ENCODE data around the gene TSEN34. TPM values are rescaled to one million over a fixed set of nuclear protein-coding genes. Genes with fewer than 3 reads are reported as not detected.
A peak's percentile ranks its signal among the peaks of the same experiment; 100 is the strongest.
"Not testable (repeated sequence)": the region's sequence is repeated elsewhere in the genome, so short reads cannot be mapped to it uniquely, and the experiment has no call there.

TSEN34 gene
- total RNA-seq, 4 donors from 2014 or later: 40.9 to 48.9 (median 43.9) TPM

- H3K36me3 ChIP-seq: peaks cover 0 to 22% of the 10 kb centered on the region in 2 donors
- H3K27me3 ChIP-seq: no peaks in the 10 kb centered on the region
- intact Hi-C loops (cut with DNase I; ENCODE audit: low total_unique reads) (no loop called here), in situ Hi-C loops (cut with MboI; ENCODE audit: low sequenced_read_pairs in 4 of 4) (no loop called here)
- DNase-seq (no peak), ATAC-seq (no peak)
- H3K27ac ChIP-seq: peak overlapping the region in 3 of 4 donors; percentile 74 to 95 (median 95)
- H3K4me3 ChIP-seq: no peak overlapping the region
- peaks cover 29 to 41% of the 10 kb centered on the region in 2 donors for H3K4me1 ChIP-seq
- H3K9me3 ChIP-seq: no peaks in the 10 kb centered on the region
- no peak for TF ChIP-seq POLR2A (IDR thresholded peaks at IDR 0.05)
- TF ChIP-seq CTCF (IDR thresholded peaks at IDR 0.05 in 4 of 5, conservative IDR thresholded peaks at IDR 0.05 in 1 of 5): no peak
Measured at GRCh38 chr19:54211235-54211634, 20.1 kb downstream of the TSEN34 start.

GRCh38 chr19:54214217-54214616 lies 23.1 kb downstream of the TSEN34 start:
- intact Hi-C loops (cut with DNase I; ENCODE audit: low total_unique reads); H3K36me3 ChIP-seq; H3K9me3 ChIP-seq; H3K27me3 ChIP-seq; ATAC-seq; in situ Hi-C loops (cut with MboI; ENCODE audit: low sequenced_read_pairs in 4 of 4); DNase-seq; H3K4me3 ChIP-seq; H3K27ac ChIP-seq: not testable (repeated sequence)
- H3K4me1 ChIP-seq: peaks cover 5 to 13% of the 10 kb centered on the region in 2 donors

- in situ Hi-C loops (cut with MboI; ENCODE audit: low sequenced_read_pairs in 4 of 4); H3K4me3 ChIP-seq; H3K36me3 ChIP-seq; H3K9me3 ChIP-seq; H3K4me1 ChIP-seq; intact Hi-C loops (cut with DNase I; ENCODE audit: low total_unique reads); H3K27me3 ChIP-seq; DNase-seq; H3K27ac ChIP-seq; ATAC-seq: not testable (repeated sequence)
Measured at GRCh38 chr19:54214734-54215133, 23.6 kb downstream of the TSEN34 start.

GRCh38 chr19:54216869-54217268 lies 25.8 kb downstream of the TSEN34 start:
- TF ChIP-seq POLR2A (IDR thresholded peaks at IDR 0.05) (no peak), CTCF (IDR thresholded peaks at IDR 0.05 in 4 of 5, conservative IDR thresholded peaks at IDR 0.05 in 1 of 5) (no peak)
- no peaks in the 10 kb centered on the region for H3K9me3 ChIP-seq
- H3K4me3 ChIP-seq: no peak overlapping the region
- H3K27me3 ChIP-seq: no peaks in the 10 kb centered on the region
- intact Hi-C loops (cut with DNase I; ENCODE audit: low total_unique reads) (no loop called here), in situ Hi-C loops (cut with MboI; ENCODE audit: low sequenced_read_pairs in 4 of 4) (no loop called here)
- H3K36me3 ChIP-seq: no peaks in the 10 kb centered on the region
- no peaks in the 10 kb centered on the region for H3K4me1 ChIP-seq
- H3K27ac ChIP-seq: no peak overlapping the region
- ATAC-seq (no peak), DNase-seq (no peak)

- H3K27ac ChIP-seq; in situ Hi-C loops (cut with MboI; ENCODE audit: low sequenced_read_pairs in 4 of 4); H3K4me1 ChIP-seq; ATAC-seq; H3K4me3 ChIP-seq; intact Hi-C loops (cut with DNase I; ENCODE audit: low total_unique reads); DNase-seq; H3K9me3 ChIP-seq; H3K27me3 ChIP-seq; H3K36me3 ChIP-seq: not testable (repeated sequence)
Measured at GRCh38 chr19:54217517-54218247, 26.6 kb downstream of the TSEN34 start.

- DNase-seq (no peak), ATAC-seq (no peak)
- H3K27ac ChIP-seq: no peak overlapping the region
- H3K4me1 ChIP-seq: no peaks in the 10 kb centered on the region
- no peaks in the 10 kb centered on the region for H3K9me3 ChIP-seq
- H3K4me3 ChIP-seq: no peak overlapping the region
- H3K27me3 ChIP-seq: peaks cover 0 to 4% (median 0%) of the 10 kb centered on the region in 3 donors
- TF ChIP-seq POLR2A (IDR thresholded peaks at IDR 0.05) (no peak), CTCF (IDR thresholded peaks at IDR 0.05 in 4 of 5, conservative IDR thresholded peaks at IDR 0.05 in 1 of 5) (no peak)
- in situ Hi-C loops (cut with MboI; ENCODE audit: low sequenced_read_pairs in 4 of 4) (no loop called here), intact Hi-C loops (cut with DNase I; ENCODE audit: low total_unique reads) (no loop called here)
- H3K36me3 ChIP-seq: no peaks in the 10 kb centered on the region
Measured at GRCh38 chr19:54218259-54218658, 27.2 kb downstream of the TSEN34 start.
